Subcutaneous adipose tissue (tissue), 4 donors: Measurements from ENCODE around the gene LRRC8C. TPM values are rescaled to one million over a fixed set of nuclear protein-coding genes. Genes with fewer than 3 reads are reported as not detected.

Source experiments
- CTCF ChIP-seq: fragments of 450-650 bp; IDR thresholded peaks from one replicate; pipeline ENCODE4 v1.5.1; 2016; ENCODE audit warnings: low read depth, mild to moderate bottlenecking, control low read depth, antibody characterized with exemption, moderate library complexity
- total RNA-seq, 4 donors: library from RNA; depleted of rRNA; stranded (reverse); fragments of >200 nt; gene quantifications; one replicate each; pipeline ENCODE4 v1.1.0, GENCODE V29; 2016

LRRC8C gene
- total RNA-seq, 4 donors from 2014 or later = 11.7 to 47.8 (median 22.1) TPM

- no peak for TF ChIP-seq CTCF
Observed at GRCh38 chr1:89608319-89608983, 24.5 kb upstream of the LRRC8C start.

GRCh38 chr1:89608984-89609725, 23.8 kb upstream of the LRRC8C start:
- no peak for TF ChIP-seq CTCF

GRCh38 chr1:89609781-89610456, 23.0 kb upstream of the LRRC8C start:
- no peak for TF ChIP-seq CTCF

GRCh38 chr1:89610457-89611011, 22.4 kb upstream of the LRRC8C start:
- TF ChIP-seq CTCF = no peak

- no peak for TF ChIP-seq CTCF
Observed at GRCh38 chr1:89611721-89612120, 21.2 kb upstream of the LRRC8C start.

GRCh38 chr1:89613928-89614327, 19.0 kb upstream of the LRRC8C start:
- no peak for TF ChIP-seq CTCF
